VCaP (cell line): Measurements from ENCODE around the gene RNF152.

ENCODE experiments used
- H3K27ac ChIP-seq: fragments of 450-650 bp; 2 replicates; pipeline ENCODE4 v1.5.1; 2017
- TF ChIP-seq, protein P1 (sequence below): fragments of 450-650 bp; conservative IDR thresholded peaks from 2 replicates; pipeline ENCODE4 v1.5.1; 2017; ENCODE audit warnings: mild to moderate bottlenecking, moderate library complexity

Gene RNF152

DNA sequence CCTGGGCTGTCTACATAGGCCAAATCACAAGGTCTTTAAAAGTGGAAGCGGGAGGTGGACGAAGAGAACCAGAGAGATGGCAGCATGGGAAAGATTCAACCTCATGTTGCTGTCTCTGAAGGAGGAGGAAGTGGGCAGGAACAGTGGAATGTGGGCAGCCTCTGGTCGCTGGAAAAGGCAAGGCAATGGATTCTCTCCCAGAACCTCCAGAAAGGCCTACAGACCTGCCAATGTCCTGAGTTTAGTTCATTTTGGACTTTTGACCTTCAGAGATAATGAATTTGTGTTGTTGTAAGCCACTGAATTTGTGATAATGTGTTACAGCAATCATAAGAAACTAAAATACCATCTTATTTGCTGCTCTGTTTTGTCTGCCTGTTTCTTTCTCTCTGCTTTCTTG lies 122.5 kb downstream of the RNF152 start:
- TF ChIP-seq, protein P1, sequence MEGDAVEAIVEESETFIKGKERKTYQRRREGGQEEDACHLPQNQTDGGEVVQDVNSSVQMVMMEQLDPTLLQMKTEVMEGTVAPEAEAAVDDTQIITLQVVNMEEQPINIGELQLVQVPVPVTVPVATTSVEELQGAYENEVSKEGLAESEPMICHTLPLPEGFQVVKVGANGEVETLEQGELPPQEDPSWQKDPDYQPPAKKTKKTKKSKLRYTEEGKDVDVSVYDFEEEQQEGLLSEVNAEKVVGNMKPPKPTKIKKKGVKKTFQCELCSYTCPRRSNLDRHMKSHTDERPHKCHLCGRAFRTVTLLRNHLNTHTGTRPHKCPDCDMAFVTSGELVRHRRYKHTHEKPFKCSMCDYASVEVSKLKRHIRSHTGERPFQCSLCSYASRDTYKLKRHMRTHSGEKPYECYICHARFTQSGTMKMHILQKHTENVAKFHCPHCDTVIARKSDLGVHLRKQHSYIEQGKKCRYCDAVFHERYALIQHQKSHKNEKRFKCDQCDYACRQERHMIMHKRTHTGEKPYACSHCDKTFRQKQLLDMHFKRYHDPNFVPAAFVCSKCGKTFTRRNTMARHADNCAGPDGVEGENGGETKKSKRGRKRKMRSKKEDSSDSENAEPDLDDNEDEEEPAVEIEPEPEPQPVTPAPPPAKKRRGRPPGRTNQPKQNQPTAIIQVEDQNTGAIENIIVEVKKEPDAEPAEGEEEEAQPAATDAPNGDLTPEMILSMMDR = no peak
- H3K27ac ChIP-seq = no peak overlapping the region

DNA sequence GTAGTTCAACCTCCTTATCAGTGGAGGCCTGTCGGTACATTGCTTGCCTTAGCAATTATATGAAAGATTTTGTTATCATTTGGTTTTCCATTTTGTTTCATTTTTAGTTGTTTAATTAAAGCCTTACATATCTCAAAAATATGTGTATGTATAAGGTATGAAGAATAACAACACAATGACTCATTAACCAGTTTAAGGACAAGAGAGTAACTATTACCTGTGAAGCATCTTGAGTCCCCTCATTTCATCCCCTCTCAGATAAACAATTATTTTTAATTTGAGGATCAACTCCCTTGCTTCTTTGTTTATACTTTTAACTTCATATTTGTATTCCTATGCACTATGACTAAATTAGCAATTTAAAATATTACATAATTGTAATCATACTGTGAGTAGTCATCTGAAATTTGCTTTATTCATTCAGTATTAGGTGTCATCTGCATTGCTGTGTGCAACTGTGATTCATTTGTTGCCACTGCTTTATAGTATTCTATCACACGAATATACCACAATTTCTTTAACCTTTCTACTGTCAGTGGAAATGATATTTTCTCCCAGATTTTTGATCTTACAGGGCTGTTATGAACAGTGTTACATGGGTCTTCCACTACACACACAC lies 126.4 kb downstream of the RNF152 start:
- H3K27ac ChIP-seq = no peak overlapping the region
- TF ChIP-seq, protein P1 = no peak

GRCh38 chr18:61765097-61765496 lies 127.7 kb downstream of the RNF152 start:
- TF ChIP-seq, protein P1 = no peak

DNA sequence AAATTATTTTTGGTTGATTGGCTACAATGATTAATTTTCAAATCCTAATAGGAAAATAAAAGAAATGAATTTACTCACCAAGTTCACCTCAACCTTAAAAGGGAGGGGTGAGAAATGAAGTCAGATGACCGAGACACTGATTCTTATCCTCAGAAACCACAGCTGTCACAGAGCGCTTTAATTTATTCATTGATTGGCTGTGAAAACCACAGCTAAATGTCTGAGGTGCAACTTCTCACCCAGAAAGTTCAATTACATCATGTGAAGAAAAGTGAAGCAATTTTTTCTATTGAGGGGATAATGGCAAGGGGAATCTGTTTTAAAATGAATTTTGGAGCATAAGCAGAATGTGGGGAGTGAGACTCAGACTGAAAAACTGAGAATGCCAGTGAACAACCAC lies 128.4 kb downstream of the RNF152 start:
- no peak overlapping the region for H3K27ac ChIP-seq
- TF ChIP-seq, protein P1 = no peak

More at GRCh38 chr18:61765097-61765496, 127.7 kb downstream of the RNF152 start:
- H3K27ac ChIP-seq = no peak overlapping the region

DNA sequence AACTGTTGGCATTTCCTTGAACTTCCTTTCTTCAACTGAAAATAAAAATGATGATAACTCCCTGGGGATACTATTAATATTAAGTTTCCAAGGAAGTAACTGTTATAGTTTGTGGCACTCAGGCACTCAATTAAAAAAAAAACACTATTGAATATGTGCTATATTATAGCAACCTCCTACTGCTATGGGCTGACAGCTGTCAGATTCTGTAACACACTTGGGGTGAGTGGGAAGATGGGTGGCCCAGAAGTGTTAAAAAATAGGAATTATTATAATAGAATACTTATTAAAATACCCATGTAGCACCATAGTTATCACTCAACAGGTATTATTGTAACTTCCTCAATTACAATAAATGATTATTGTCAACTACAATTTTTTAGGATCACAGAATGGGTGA lies 130.9 kb downstream of the RNF152 start:
- H3K27ac ChIP-seq = no peak overlapping the region
- TF ChIP-seq, protein P1 = no peak
